GM19467 (cell line): ENCODE data around the gene NME1.
A peak's percentile ranks its signal among the peaks of the same experiment; 100 is the strongest.
"Not testable (repeated sequence)": the region's sequence is repeated elsewhere in the genome, so short reads cannot be mapped to it uniquely, and the experiment has no call there.

Source experiments
- ATAC-seq: cut with Tn5 transposase; IDR thresholded peaks from one replicate; pipeline ENCODE4 v1.9.1; 2021; ENCODE audit warnings: mild to moderate bottlenecking, moderate library complexity; ENCODE audit not compliant: unreplicated experiment

The NME1 gene

GRCh38 chr17:51153210-51154072, at the start of gene NME1:
TSS of gene NME1 (plus strand) at chr17:51153559. CDS start at chr17:51155655, 2,096 bp downstream.
- ATAC-seq, result peak; percentile 84

GRCh38 chr17:51107778-51108177, 45.6 kb upstream of the NME1 start:
- no peak for ATAC-seq

GRCh38 chr17:51112303-51113222, 40.8 kb upstream of the NME1 start:
- ATAC-seq, result not testable (repeated sequence)

- ATAC-seq, result no peak
These were observed 38.2 kb upstream of the NME1 start for GRCh38 chr17:51115179-51115578.

DNA sequence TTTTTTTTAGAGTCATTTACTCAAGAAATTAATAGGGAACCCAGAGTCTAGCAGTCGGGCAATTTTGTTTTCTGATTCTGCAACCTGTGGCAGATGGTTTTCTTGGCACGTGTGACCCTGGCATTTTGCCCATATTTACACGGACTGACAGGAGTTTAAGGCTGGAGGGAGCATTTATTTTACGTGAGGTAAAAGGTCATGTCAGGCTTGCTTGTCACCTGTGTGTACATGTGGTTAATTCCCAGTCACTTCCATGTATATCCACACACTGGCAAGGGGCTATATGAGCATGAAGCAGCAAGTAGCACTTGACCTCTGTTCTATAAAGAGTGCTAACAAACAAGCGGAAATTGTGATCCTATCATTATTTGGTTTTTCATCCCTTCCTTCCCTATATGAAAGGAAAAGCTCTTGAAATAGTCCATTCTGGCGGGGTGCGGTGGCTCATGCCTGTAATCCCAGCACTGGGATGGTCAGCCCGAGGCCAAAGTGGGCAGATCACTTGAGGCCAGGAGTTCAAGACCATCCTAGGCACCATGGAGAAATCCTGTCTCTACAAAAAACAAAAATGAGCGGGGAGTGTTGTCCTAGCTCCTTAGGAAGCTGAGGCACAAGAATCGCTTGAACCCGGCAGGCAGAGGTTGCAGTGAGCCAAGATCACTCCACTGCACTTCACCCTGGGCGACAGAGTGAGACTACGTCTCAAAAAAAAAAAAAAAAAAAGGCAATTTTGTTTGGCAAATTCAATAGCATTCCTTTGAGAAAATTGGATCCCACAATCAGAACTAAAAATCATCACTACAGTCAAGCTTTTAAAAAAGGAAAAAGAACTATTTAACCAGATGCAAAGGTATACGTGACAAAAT, 34.8 kb upstream of the NME1 start:
- no peak for ATAC-seq

- ATAC-seq, result peak; percentile 3
These were observed 33.7 kb upstream of the NME1 start for GRCh38 chr17:51119415-51120356.

DNA sequence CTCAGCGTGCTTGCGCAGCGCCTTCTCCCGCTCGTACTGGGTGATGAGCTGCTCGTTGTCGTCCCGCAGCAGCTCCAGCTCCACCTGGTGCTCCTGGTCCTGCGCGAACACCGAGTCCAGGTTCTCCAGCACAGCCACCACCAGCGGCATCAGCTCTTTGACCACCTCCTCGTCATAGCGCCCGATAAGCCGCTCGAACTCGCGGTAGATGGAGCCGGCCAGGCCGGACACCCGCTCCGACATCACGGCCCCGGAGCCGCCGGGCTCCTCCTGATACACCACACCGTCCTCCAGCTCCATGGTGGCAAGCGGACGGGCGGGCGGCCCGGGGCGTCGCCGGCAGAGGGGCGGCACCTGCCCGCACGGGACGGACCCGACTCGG, 33.0 kb upstream of the NME1 start:
- ATAC-seq, result peak; percentile 29

GRCh38 chr17:51120739-51121619, 32.4 kb upstream of the NME1 start, which contains the start of gene SPAG9:
TSS of gene SPAG9 (minus strand) at chr17:51120868. CDS start at chr17:51120656, 212 bp downstream.
- peak; percentile 77 for ATAC-seq

DNA sequence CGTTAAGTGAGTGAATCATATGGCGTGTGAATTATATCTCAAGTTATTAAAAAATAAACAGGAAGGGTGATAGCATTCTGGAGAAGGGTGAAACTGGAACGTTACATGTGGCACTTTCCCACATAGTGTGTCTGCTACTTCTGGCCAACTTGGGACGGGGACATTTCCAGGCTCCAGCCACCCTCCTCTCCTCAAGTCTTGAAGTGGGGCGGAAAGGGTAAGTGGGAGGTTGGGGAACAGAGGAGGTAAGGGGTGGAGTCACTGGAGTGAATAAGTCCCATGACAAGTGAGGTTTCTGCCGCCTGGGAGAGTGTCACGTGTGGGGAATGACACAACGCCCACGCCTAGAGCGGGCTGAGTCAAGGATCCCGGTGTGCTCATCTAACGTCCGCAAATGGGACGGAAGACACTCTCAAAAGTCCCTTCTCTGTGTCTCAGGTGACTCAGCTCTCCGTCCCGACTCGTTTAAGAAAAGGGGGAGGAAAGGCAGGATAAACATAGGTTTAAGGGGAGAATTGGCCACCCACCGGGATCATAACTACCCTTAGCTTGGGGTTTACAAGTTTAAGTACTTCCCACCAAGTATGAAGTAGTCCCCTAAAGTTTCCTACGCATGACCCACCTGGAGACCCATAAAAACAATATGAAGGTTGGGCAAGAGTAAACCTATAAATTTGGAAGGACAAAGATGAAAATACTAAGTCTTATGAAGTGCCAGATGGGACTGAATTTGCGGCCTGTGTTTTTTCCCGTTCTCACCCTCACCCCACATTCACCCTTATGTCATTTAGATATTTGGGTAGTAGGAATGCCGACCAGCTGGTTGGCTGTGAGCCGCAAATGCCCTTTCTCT, 31.5 kb upstream of the NME1 start:
- ATAC-seq, result no peak

DNA sequence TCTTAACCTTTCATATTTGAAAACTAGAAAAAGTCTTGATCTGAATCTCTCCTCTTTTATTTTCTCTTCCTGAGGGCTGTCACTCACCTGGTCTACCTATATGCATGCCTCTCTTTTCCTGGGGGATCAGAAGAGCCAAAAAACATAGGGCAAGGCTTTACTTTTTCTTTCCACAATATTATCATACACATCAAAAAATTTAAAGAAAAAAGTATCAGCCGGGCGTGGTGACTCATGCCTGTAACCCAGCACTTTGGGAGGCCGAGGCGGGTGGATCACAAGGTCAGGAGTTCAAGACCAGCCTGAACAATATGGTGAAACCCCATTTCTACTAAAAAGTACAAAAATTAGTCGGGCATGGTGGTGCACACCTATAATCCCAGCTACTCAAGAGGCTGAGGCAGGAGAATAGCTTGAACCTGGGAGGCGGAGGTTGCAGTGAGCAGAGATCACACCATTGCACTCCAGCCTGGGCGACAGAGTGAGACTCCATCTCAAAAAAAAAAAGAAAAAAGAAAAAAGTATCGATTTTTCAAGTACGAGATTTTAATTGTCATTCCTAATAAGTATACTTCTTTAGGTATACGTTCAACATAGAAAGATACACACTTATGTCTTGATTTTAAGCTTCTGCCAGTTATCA, 30.8 kb upstream of the NME1 start:
- ATAC-seq, result not testable (repeated sequence)

- no peak for ATAC-seq
These were observed 28.5 kb upstream of the NME1 start for GRCh38 chr17:51124640-51125503.

DNA sequence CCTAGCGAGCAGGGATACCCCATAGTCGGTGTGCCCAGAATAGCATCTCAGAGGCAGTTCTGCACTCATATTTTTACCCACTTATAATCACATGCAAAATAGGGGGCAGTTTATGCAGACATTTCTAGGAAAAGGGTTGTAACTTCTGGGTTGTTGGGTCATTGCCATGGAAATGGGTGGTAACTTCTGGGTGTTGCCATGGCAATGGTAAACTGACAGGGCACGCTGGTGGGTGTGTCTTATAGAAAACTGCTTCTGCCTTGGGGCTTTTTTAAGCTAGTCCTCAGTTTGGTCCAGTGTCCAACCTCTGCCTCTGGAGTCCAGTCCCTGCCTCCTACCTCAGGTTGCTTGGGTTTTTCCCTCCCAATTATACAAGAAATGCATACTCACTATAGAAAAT, 25.3 kb upstream of the NME1 start:
- ATAC-seq, result no peak

- no peak for ATAC-seq
These were observed 20.4 kb upstream of the NME1 start for GRCh38 chr17:51132964-51133319.

DNA sequence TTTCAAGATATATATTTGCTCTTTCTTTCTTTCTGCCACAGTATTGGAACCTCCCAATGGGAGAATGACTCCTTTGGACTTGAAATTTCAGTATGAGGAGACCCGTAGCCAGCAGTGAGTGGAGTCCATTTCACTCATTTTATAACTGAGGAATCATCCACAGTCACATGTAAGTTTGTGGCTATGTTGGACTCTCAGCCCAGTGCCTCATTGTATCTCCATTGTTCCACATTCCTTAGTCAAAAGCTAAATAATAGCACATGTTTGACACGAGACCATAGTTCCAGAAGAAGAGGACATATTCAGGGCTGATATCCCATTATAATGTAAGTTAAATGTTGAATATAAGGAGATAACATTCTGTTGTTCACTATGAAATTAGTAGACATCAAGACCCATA, 20.0 kb upstream of the NME1 start:
- no peak for ATAC-seq

GRCh38 chr17:51135956-51136355, 17.4 kb upstream of the NME1 start:
- ATAC-seq, result no peak

DNA sequence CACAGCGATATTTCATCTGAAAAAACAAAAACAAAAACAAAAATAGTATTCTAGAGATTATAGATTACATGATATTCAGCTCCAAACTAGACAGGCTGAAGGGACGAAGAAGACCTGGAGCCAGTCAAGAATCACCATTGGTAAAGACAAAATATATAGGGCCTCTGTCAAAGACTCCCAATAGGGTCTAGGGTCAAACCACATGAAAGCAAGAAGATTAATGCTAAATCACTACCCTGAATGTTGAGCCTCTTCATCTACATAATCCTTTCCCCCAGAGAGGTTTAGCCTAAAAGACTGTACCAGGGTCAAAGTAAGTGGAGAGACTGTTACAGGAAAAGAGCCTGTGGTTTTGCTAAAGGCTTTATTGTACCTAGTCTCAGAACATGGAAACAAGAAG, 10.8 kb upstream of the NME1 start:
- ATAC-seq, result no peak
